Liver (tissue), 9 donors: ENCODE data around the gene SEPTIN8. TPM values are rescaled to one million over a fixed set of nuclear protein-coding genes. Genes with fewer than 3 reads are reported as not detected.

Experiments
- DNase-seq: peaks from one replicate; pipeline ENCODE4 v3.0.0-alpha.2; 2017; ENCODE audit warnings: low spot score
- H3K27ac ChIP-seq, 2 donors: one replicate each; pipeline ENCODE4 v1.7.0; 2013; ENCODE audit warnings: inconsistent platforms in 2 of 2, low read length in 2 of 2, control low read depth in 1 of 2, low read depth in 1 of 2, mild to moderate bottlenecking in 1 of 2
- H3K27me3 ChIP-seq, 4 donors: one replicate each; pipeline versions ENCODE4 v1.6.1 to v1.7.0; 2013; ENCODE audit warnings: low read length in 3 of 4, inconsistent platforms in 1 of 4, mild to moderate bottlenecking in 1 of 4, moderate library complexity in 1 of 4; ENCODE audit not compliant: control insufficient read depth in 4 of 4, insufficient read depth in 4 of 4
- H3K36me3 ChIP-seq, 4 donors: one replicate each; pipeline versions ENCODE4 v1.6.1 to v1.7.0; 2013; ENCODE audit warnings: low read length in 3 of 4, mild to moderate bottlenecking in 3 of 4, low read depth in 1 of 4, moderate library complexity in 1 of 4; ENCODE audit not compliant: control insufficient read depth in 4 of 4, insufficient read depth in 3 of 4
- H3K4me1 ChIP-seq, 4 donors: one replicate each; pipeline versions ENCODE4 v1.6.1 to v1.7.0; 2013; ENCODE audit warnings: low read length in 3 of 4, mild to moderate bottlenecking in 3 of 4, moderate library complexity in 1 of 4; ENCODE audit not compliant: control insufficient read depth in 4 of 4, insufficient read depth in 4 of 4
- H3K4me3 ChIP-seq, 3 donors: one replicate each; pipeline versions ENCODE4 v1.6.1 to v1.7.0; 2013; ENCODE audit warnings: low read length in 3 of 3, control low read depth in 1 of 3, low read depth in 1 of 3, mild to moderate bottlenecking in 1 of 3
- H3K9ac ChIP-seq, 2 donors: one replicate each; pipeline ENCODE4 v1.7.0; 2013; ENCODE audit warnings: low read length in 2 of 2, mild to moderate bottlenecking in 2 of 2, moderate library complexity in 2 of 2, control low read depth in 1 of 2, low read depth in 1 of 2
- H3K9me3 ChIP-seq, 4 donors: one replicate each; pipeline versions ENCODE4 v1.6.1 to v1.7.0; 2013; ENCODE audit warnings: low read length in 3 of 4; ENCODE audit not compliant: control insufficient read depth in 4 of 4
- ATF3 ChIP-seq: IDR thresholded peaks from 2 replicates; pipeline ENCODE4 v1.6.1; 2016; ENCODE audit warnings: antibody characterized with exemption
- CTCF ChIP-seq: fragments of 150-350 bp; IDR thresholded peaks from 2 replicates; pipeline ENCODE4 v1.5.1; 2017; ENCODE audit warnings: improper control_type of control experiment, low read depth, low read length; ENCODE audit not compliant: missing input control
- EGR1 ChIP-seq, 2 donors: IDR thresholded peaks; 2 replicates each; pipeline ENCODE4 v1.6.1; 2016 to 2018; ENCODE audit warnings: antibody characterized with exemption in 2 of 2, low read depth in 2 of 2
- FOXA1 ChIP-seq: IDR thresholded peaks from 2 replicates; pipeline ENCODE4 v1.6.1; 2016; ENCODE audit warnings: antibody characterized with exemption
- FOXA2 ChIP-seq: IDR thresholded peaks from 2 replicates; pipeline ENCODE4 v1.6.1; 2016; ENCODE audit warnings: antibody characterized with exemption
- GABPA ChIP-seq, 2 donors: IDR thresholded peaks in 1 of 2; conservative IDR thresholded peaks in 1 of 2; 2 replicates each; pipeline ENCODE4 v1.6.1; 2016; ENCODE audit warnings: antibody characterized with exemption in 2 of 2, mild to moderate bottlenecking in 1 of 2, moderate library complexity in 1 of 2
- HNF4A ChIP-seq, 2 donors: conservative IDR thresholded peaks; 2 replicates each; pipeline ENCODE4 v1.6.1; 2016; ENCODE audit warnings: antibody characterized with exemption in 2 of 2, mild to moderate bottlenecking in 2 of 2
- HNF4G ChIP-seq: IDR thresholded peaks from 2 replicates; pipeline ENCODE4 v1.6.1; 2016; ENCODE audit warnings: antibody characterized with exemption
- MAX ChIP-seq: IDR thresholded peaks from 2 replicates; pipeline ENCODE4 v1.6.1; 2016; ENCODE audit warnings: antibody characterized with exemption
- NR2F2 ChIP-seq: IDR thresholded peaks from 2 replicates; pipeline ENCODE4 v1.6.1; 2016; ENCODE audit warnings: antibody characterized with exemption
- RAD21 ChIP-seq, 2 donors: IDR thresholded peaks; 2 replicates each; pipeline ENCODE4 v1.6.1; 2016; ENCODE audit warnings: antibody characterized with exemption in 2 of 2, mild to moderate bottlenecking in 2 of 2
- REST ChIP-seq: IDR thresholded peaks from 2 replicates; pipeline ENCODE4 v1.6.1; 2016; ENCODE audit warnings: antibody characterized with exemption, mild to moderate bottlenecking
- RXRA ChIP-seq, 2 donors: IDR thresholded peaks; 2 replicates each; pipeline ENCODE4 v1.6.1; 2017 to 2018; ENCODE audit warnings: antibody characterized with exemption in 2 of 2, mild to moderate bottlenecking in 1 of 2
- TAF1 ChIP-seq: conservative IDR thresholded peaks from 2 replicates; pipeline ENCODE4 v1.6.1; 2016; ENCODE audit warnings: antibody characterized with exemption, mild to moderate bottlenecking
- ZBTB33 ChIP-seq: IDR thresholded peaks from 2 replicates; pipeline ENCODE4 v1.6.1; 2016; ENCODE audit warnings: antibody characterized with exemption
- WGBS: extraction: QIAGEN DNeasy Blood & Tissue Kit; methylation state at CpG from one replicate; pipeline ENCODE4 v1.1.7; 2013; 5-methylcytosine and 5-hydroxymethylcytosine counted together
- polyA plus RNA-seq, 2 donors: library from polyadenylated mRNA; stranded (reverse) in 1 of 2; unstranded in 1 of 2; fragments of 200-250 nt in 1 of 2; fragments of >200 nt in 1 of 2; fragmentation: Nextera tagmentation in 1 of 2; extraction: Ambion mirVana in 1 of 2; gene quantifications; one replicate each; pipeline versions ENCODE4 v1.2.1 to v1.2.3, GENCODE V29; 2013 to 2015
- total RNA-seq, 2 donors: library from RNA; depleted of rRNA; stranded (reverse); fragments of >200 nt; gene quantifications; one replicate each; pipeline ENCODE4 v1.2.3, GENCODE V29; 2014
- donor health status: healthy.
- donor health status: healthy.
- donor health status: healthy.
- donor health status: healthy.
- donor health status: healthy.

SEPTIN8 gene
- total and polyA plus RNA-seq, 4 donors, result 4.7 to 16.5 (median 9.8) TPM

- 95% methylated on average over 2 of the region's 2 CpGs for WGBS
- no peak overlapping the region for H3K4me3 ChIP-seq
Observed at GRCh38 chr5:132749506-132749905, 27.5 kb downstream of the SEPTIN8 start.

GRCh38 chr5:132748522-132749000 lies 28.5 kb downstream of the SEPTIN8 start:
- Histone ChIP-seq H3K4me1 (peaks cover 0 to 6% (median 1%) of the 10 kb centered on the region in 4 donors), H3K4me3 (no peak overlapping the region), H3K9me3 (no peaks in the 10 kb centered on the region), H3K9ac (no peak overlapping the region), H3K27me3 (peaks cover 0 to 5% (median 0%) of the 10 kb centered on the region in 4 donors), H3K27ac (no peak overlapping the region), H3K36me3 (no peaks in the 10 kb centered on the region)
- no peak for TF ChIP-seq TAF1
- TF ChIP-seq MAX, result no peak
- no peak for TF ChIP-seq GABPA (IDR thresholded peaks at IDR 0.05 in 1 of 2, conservative IDR thresholded peaks at IDR 0.05 in 1 of 2)
- no peak for TF ChIP-seq HNF4A (conservative IDR thresholded peaks at IDR 0.05)
- no peak for TF ChIP-seq FOXA2
- no peak for TF ChIP-seq FOXA1
- no peak for TF ChIP-seq HNF4G
- TF ChIP-seq EGR1 (IDR thresholded peaks at IDR 0.05; ENCODE audit: low read depth in 2 of 2), result no peak
- no peak for TF ChIP-seq REST
- TF ChIP-seq NR2F2, result no peak
- no peak for TF ChIP-seq RAD21 (IDR thresholded peaks at IDR 0.05)
- TF ChIP-seq ATF3, result no peak
- no peak for TF ChIP-seq ZBTB33
- TF ChIP-seq CTCF, result no peak
- TF ChIP-seq RXRA (IDR thresholded peaks at IDR 0.05), result no peak
- WGBS, result 96% methylated on average over 10 of the region's 10 CpGs
- DNase-seq, result no peak

More at GRCh38 chr5:132749506-132749905, 27.5 kb downstream of the SEPTIN8 start:
- H3K4me1 ChIP-seq, result peaks cover 0 to 6% (median 1%) of the 10 kb centered on the region in 4 donors
- peaks cover 0 to 5% (median 0%) of the 10 kb centered on the region in 4 donors for H3K27me3 ChIP-seq
- TF ChIP-seq REST, result no peak
- no peak for TF ChIP-seq TAF1
- no peak for TF ChIP-seq HNF4G
- no peak for TF ChIP-seq EGR1 (IDR thresholded peaks at IDR 0.05; ENCODE audit: low read depth in 2 of 2)
- H3K27ac ChIP-seq, result no peak overlapping the region
- H3K9ac ChIP-seq, result no peak overlapping the region
- no peaks in the 10 kb centered on the region for H3K9me3 ChIP-seq
- no peak for DNase-seq
- no peaks in the 10 kb centered on the region for H3K36me3 ChIP-seq
